Measurements from ENCODE around the gene CATSPERD. TPM values are rescaled to one million over a fixed set of nuclear protein-coding genes. Genes with fewer than 3 reads are reported as not detected.
A peak's percentile ranks its signal among the peaks of the same experiment; 100 is the strongest.
"Not testable (repeated sequence)": the region's sequence is repeated elsewhere in the genome, so short reads cannot be mapped to it uniquely, and the experiment has no call there.

The CATSPERD gene
- total and polyA plus RNA-seq, 9 of the 15 experiments (the other 6 are each of a cell fraction or from before 2014, with no cell fraction given): not detected

DNA sequence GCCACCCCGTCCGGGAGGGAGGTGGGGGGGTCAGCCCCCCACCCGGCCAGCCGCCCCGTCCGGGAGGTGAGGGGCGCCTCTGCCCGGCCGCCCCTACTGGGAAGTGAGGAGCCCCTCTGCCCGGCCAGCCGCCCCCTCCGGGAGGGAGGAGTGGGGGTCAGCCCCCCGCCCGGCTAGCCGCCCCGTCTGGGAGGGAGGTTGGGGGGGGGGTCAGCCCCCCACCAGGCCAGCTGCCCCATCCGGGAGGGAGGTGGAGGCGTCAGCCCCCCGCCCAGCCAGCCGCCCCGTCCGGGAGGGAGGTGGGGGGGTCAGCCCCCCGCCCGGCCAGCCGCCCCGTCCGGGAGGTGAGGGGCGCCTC, 18.4 kb upstream of the CATSPERD start:
- intact Hi-C loops (cut with micrococcal nuclease): not testable (repeated sequence)

DNA sequence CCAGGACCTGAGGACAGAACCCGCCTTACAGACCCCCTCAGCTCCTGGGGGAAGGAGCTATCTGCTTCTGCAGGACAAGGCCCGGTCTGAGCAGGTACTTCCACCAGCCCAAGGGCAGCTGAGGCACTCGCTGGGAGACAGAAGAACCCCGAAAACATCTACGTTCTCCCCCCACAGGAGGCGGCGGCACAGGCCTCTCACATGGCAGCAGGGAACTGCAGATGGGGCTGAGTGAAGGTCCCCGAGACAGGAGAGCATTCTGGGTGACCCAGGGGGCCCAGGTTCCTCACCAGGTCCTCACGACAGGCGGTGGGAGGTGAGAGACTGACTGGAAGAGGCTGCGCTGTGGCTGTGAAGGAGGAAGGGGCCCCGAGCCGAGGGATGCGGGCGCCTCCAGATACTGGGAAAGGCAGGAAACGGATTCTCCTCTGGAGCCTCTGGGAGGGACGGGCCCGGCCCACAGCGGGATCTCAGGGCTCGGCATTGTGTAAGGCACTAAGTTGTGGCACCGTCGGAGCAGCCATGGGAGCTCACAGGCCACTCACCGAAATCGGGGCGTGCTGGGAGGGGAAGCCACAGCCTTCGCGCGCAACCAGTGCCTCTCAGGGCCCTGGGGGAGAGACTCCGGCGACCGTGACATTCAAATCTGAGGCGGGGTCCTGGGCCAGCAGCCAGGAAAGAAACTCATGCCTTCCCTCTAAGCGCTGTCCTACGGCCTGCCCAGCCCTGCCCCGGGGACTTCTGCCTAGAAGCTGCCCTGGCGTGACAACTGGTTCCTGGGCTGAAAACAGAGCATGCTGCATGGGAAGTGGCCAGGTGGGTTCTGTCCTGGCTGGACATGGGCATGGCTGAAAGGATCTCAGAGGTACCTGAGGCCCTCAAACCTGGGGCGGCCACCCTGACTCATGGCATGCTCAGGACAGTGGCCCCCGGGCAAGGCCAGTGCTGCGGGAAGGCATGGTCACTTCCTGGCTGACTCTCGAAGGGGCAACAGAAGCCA, 16.3 kb upstream of the CATSPERD start:
- WGBS (ENCODE audit: insufficient coverage, low coverage, missing lambda C conversion rate): 96% methylated on average over 34 of the region's 40 CpGs
- ATAC-seq: no peak
- TF ChIP-seq, protein P1, sequence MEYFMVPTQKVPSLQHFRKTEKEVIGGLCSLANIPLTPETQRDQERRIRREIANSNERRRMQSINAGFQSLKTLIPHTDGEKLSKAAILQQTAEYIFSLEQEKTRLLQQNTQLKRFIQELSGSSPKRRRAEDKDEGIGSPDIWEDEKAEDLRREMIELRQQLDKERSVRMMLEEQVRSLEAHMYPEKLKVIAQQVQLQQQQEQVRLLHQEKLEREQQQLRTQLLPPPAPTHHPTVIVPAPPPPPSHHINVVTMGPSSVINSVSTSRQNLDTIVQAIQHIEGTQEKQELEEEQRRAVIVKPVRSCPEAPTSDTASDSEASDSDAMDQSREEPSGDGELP (CRISPR knock-in tag; IDR thresholded peaks at IDR 0.05; ENCODE audit: borderline replicate concordance): peak; percentile 19; the same call in 1 of the 2 replicates
- no peak for TF ChIP-seq SNIP1 (IDR thresholded peaks at IDR 0.05; ENCODE audit: low read depth)
- 0 out of 2 replicates have a peak, but pooled peaks have one; percentile 34 for TF ChIP-seq SUPT5H (IDR thresholded peaks at IDR 0.05)
- TF ChIP-seq RBFOX2 (IDR thresholded peaks at IDR 0.05; ENCODE audit: low read depth, low read length): peak; percentile 70
- TF ChIP-seq, protein P2, sequence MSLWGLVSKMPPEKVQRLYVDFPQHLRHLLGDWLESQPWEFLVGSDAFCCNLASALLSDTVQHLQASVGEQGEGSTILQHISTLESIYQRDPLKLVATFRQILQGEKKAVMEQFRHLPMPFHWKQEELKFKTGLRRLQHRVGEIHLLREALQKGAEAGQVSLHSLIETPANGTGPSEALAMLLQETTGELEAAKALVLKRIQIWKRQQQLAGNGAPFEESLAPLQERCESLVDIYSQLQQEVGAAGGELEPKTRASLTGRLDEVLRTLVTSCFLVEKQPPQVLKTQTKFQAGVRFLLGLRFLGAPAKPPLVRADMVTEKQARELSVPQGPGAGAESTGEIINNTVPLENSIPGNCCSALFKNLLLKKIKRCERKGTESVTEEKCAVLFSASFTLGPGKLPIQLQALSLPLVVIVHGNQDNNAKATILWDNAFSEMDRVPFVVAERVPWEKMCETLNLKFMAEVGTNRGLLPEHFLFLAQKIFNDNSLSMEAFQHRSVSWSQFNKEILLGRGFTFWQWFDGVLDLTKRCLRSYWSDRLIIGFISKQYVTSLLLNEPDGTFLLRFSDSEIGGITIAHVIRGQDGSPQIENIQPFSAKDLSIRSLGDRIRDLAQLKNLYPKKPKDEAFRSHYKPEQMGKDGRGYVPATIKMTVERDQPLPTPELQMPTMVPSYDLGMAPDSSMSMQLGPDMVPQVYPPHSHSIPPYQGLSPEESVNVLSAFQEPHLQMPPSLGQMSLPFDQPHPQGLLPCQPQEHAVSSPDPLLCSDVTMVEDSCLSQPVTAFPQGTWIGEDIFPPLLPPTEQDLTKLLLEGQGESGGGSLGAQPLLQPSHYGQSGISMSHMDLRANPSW (CRISPR knock-in tag; IDR thresholded peaks at IDR 0.05): no peak
- peak; percentile 89 for TF ChIP-seq RBM22 (IDR thresholded peaks at IDR 0.05; ENCODE audit: low read depth, low read length, poor library complexity, severe bottlenecking)
- TF ChIP-seq POLR2A (conservative IDR thresholded peaks at IDR 0.05): peak; percentile 9; the same call in 1 of the 2 replicates
- 0 out of 2 replicates have a peak, but pooled peaks have one; percentile 28 for TF ChIP-seq FOXK1 (CRISPR knock-in tag; IDR thresholded peaks at IDR 0.05; ENCODE audit: borderline replicate concordance)

More for the DNA sequence above, 18.4 kb upstream of the CATSPERD start:
- H3K79me2 ChIP-seq (ENCODE audit: control insufficient read depth, insufficient read depth, low read length): peaks cover 18% of the 10 kb centered on the region; the same call in 2 of the 3 replicates
- H3K4me2 ChIP-seq (ENCODE audit: insufficient read depth, low read length); H3K9me1 ChIP-seq (ENCODE audit: control insufficient read depth, insufficient read depth, low read length); H2AFZ ChIP-seq (ENCODE audit: low read depth, low read length); H3K9ac ChIP-seq (ENCODE audit: insufficient read depth in 1 of 2, low read depth in 2 of 2, low read length in 2 of 2); in situ Hi-C loops (cut with MboI); H3K9me3 ChIP-seq (replicated peaks; ENCODE audit: control insufficient read depth, insufficient read depth, low read depth, low read length); CTCF ChIA-PET (ENCODE audit: low intra/inter-chr PET ratio); ATAC-seq; H3K4me3 ChIP-seq; H3K27ac ChIP-seq (ENCODE audit: extremely low read depth, low read depth, low read length); FAIRE-seq; DNase-seq (ENCODE audit: extremely low read depth in 1 of 4, low spot score in 3 of 4); BruUV-seq (replicated peaks); H3K27me3 ChIP-seq (ENCODE audit: control insufficient read depth in 2 of 2, insufficient read depth in 2 of 2, low read length in 2 of 2): not testable (repeated sequence)
- POLR2A ChIA-PET: interaction anchor here (0.6 kb wide), 1 partner anchor 999 kb away, joined by 3 read pairs; no protein-coding TSS in a partner anchor
- WGBS (ENCODE audit: insufficient coverage, low coverage, missing lambda C conversion rate): no CpG with 5 or more reads among the region's 28 CpGs
- H3K4me1 ChIP-seq (replicated peaks in 1 of 2; ENCODE audit: control insufficient read depth in 2 of 2, insufficient read depth in 2 of 2, low read length in 2 of 2): peaks cover 0 to 36% of the 10 kb centered on the region in 2 experiments; a peak in 2 of 5 replicates
- 0 out of 2 replicates have a peak, but pooled peaks cover 15% of the 10 kb centered on the region for H4K20me1 ChIP-seq (replicated peaks; ENCODE audit: control insufficient read depth, insufficient read depth, low read length)
- H3K36me3 ChIP-seq (ENCODE audit: control insufficient read depth, insufficient read depth, low read length): peaks cover 83% of the 10 kb centered on the region; the same call in 2 of the 3 replicates
- TF ChIP-seq RBFOX2 (IDR thresholded peaks at IDR 0.05; ENCODE audit: low read depth, low read length) (0 out of 2 replicates have a peak, but pooled peaks have one; percentile 4), POLR2G (IDR thresholded peaks at IDR 0.05; ENCODE audit: low read depth, low read length) (peak; percentile 6; the same call in 1 of the 2 replicates)

More for the DNA sequence above, 16.3 kb upstream of the CATSPERD start:
- Histone ChIP-seq H3K27me3 (ENCODE audit: control insufficient read depth in 2 of 2, insufficient read depth in 2 of 2, low read length in 2 of 2) (no peaks in the 10 kb centered on the region), H3K79me2 (ENCODE audit: control insufficient read depth, insufficient read depth, low read length) (peaks cover 15% of the 10 kb centered on the region; the same call in 2 of the 3 replicates), H2AFZ (ENCODE audit: low read depth, low read length) (no peak overlapping the region), H3K9me3 (replicated peaks; ENCODE audit: control insufficient read depth, insufficient read depth, low read depth, low read length) (no peaks in the 10 kb centered on the region), H3K9ac (ENCODE audit: insufficient read depth in 1 of 2, low read depth in 2 of 2, low read length in 2 of 2) (peak overlapping the region in 1 of 2 experiments; percentile 76; a peak in 1 of 4 replicates), H4K20me1 (replicated peaks; ENCODE audit: control insufficient read depth, insufficient read depth, low read length) (0 out of 2 replicates have a peak, but pooled peaks cover 7% of the 10 kb centered on the region), H3K27ac (ENCODE audit: extremely low read depth, low read depth, low read length) (no peak overlapping the region), H3K9me1 (ENCODE audit: control insufficient read depth, insufficient read depth, low read length) (no peaks in the 10 kb centered on the region), H3K4me1 (replicated peaks in 1 of 2; ENCODE audit: control insufficient read depth in 2 of 2, insufficient read depth in 2 of 2, low read length in 2 of 2) (peaks cover 0 to 25% of the 10 kb centered on the region in 2 experiments; a peak in 2 of 5 replicates), H3K4me3 (no peak overlapping the region), H3K36me3 (ENCODE audit: control insufficient read depth, insufficient read depth, low read length) (peaks cover 81% of the 10 kb centered on the region; the same call in 2 of the 3 replicates), H3K4me2 (ENCODE audit: insufficient read depth, low read length) (no peak overlapping the region)
- BruUV-seq (replicated peaks): no TSS peak
- CTCF ChIA-PET (ENCODE audit: low intra/inter-chr PET ratio): no interaction called here
- FAIRE-seq (no peak), DNase-seq (ENCODE audit: extremely low read depth in 1 of 4, low spot score in 3 of 4) (peak in 1 of 4 experiments; percentile 7)
- POLR2A ChIA-PET: interaction anchor here (0.6 to 3.3 kb wide), 8 partner anchors 8 to 18 kb away, joined by 3 to 13 read pairs (median 3); partner anchors contain the start of gene RPL36
- in situ Hi-C loops (cut with MboI): no loop called here
- intact Hi-C loops (cut with micrococcal nuclease): no loop called here

All from K562 (cell line).